ENCODE results near the gene EPB41L2.

Gene EPB41L2

GRCh38 chr6:131063028-131063763, at the start of gene EPB41L2:
Gene EPB41L2 (minus strand): TSS chr6:131063245. CDS start chr6:130956485, 106,760 bp downstream.
- no peak within 1 kb of the TSS for H3K9ac ChIP-seq (ENCODE audit: low read length)
- no peaks in the 10 kb centered on the region for H3K9me3 ChIP-seq (ENCODE audit: insufficient read depth, low read length)
- H3K4me2 ChIP-seq (ENCODE audit: low read length), result no peak within 1 kb of the TSS
- H3K27me3 ChIP-seq (ENCODE audit: low read depth, low read length), result no peaks in the 10 kb centered on the region
- H3K79me2 ChIP-seq (ENCODE audit: low read length), result no peaks in the 10 kb centered on the region
- TF ChIP-seq CTCF (IDR thresholded peaks at IDR 0.05; ENCODE audit: low read depth, low read length) (no peak), EZH2phosphoT487 (IDR thresholded peaks at IDR 0.05; ENCODE audit: low read depth) (no peak)
- H3K36me3 ChIP-seq (replicated peaks; ENCODE audit: low read depth, low read length), result no peaks in the 10 kb centered on the region
- H3K4me1 ChIP-seq (ENCODE audit: low read length), result no peaks in the 10 kb centered on the region
- no peak within 1 kb of the TSS for H3K27ac ChIP-seq (ENCODE audit: low read length)
- H3K4me3 ChIP-seq (ENCODE audit: low read length), result no peak within 1 kb of the TSS
- no peaks in the 10 kb centered on the region for H4K20me1 ChIP-seq (ENCODE audit: insufficient read depth, low read length)
- H2AFZ ChIP-seq (ENCODE audit: low read depth, low read length), result no peak within 1 kb of the TSS

- H3K36me3 ChIP-seq (replicated peaks; ENCODE audit: low read depth, low read length), result no peaks in the 10 kb centered on the region
- H3K9ac ChIP-seq (ENCODE audit: low read length), result no peak overlapping the region
- no peaks in the 10 kb centered on the region for H3K9me3 ChIP-seq (ENCODE audit: insufficient read depth, low read length)
- H3K4me1 ChIP-seq (ENCODE audit: low read length), result peaks cover 6% of the 10 kb centered on the region; the same call in 1 of the 2 replicates
- H3K27me3 ChIP-seq (ENCODE audit: low read depth, low read length), result no peaks in the 10 kb centered on the region
- no peaks in the 10 kb centered on the region for H3K79me2 ChIP-seq (ENCODE audit: low read length)
- TF ChIP-seq EZH2phosphoT487 (IDR thresholded peaks at IDR 0.05; ENCODE audit: low read depth) (no peak), CTCF (IDR thresholded peaks at IDR 0.05; ENCODE audit: low read depth, low read length) (no peak)
- no peak overlapping the region for H3K4me3 ChIP-seq (ENCODE audit: low read length)
- H3K4me2 ChIP-seq (ENCODE audit: low read length), result no peak overlapping the region
- no peaks in the 10 kb centered on the region for H4K20me1 ChIP-seq (ENCODE audit: insufficient read depth, low read length)
- H2AFZ ChIP-seq (ENCODE audit: low read depth, low read length), result no peak overlapping the region
- no peak overlapping the region for H3K27ac ChIP-seq (ENCODE audit: low read length)
These were observed 49.2 kb upstream of the EPB41L2 start for GRCh38 chr6:131112249-131112648.

- Histone ChIP-seq H3K4me3 (ENCODE audit: low read length) (no peak overlapping the region), H3K4me2 (ENCODE audit: low read length) (no peak overlapping the region), H3K4me1 (ENCODE audit: low read length) (peaks cover 6% of the 10 kb centered on the region; the same call in 1 of the 2 replicates), H3K9ac (ENCODE audit: low read length) (no peak overlapping the region), H2AFZ (ENCODE audit: low read depth, low read length) (no peak overlapping the region), H3K79me2 (ENCODE audit: low read length) (no peaks in the 10 kb centered on the region), H4K20me1 (ENCODE audit: insufficient read depth, low read length) (no peaks in the 10 kb centered on the region), H3K27ac (ENCODE audit: low read length) (no peak overlapping the region), H3K27me3 (ENCODE audit: low read depth, low read length) (no peaks in the 10 kb centered on the region), H3K9me3 (ENCODE audit: insufficient read depth, low read length) (no peaks in the 10 kb centered on the region), H3K36me3 (replicated peaks; ENCODE audit: low read depth, low read length) (no peaks in the 10 kb centered on the region)
- TF ChIP-seq CTCF (IDR thresholded peaks at IDR 0.05; ENCODE audit: low read depth, low read length), result no peak
- TF ChIP-seq EZH2phosphoT487 (IDR thresholded peaks at IDR 0.05; ENCODE audit: low read depth), result no peak
These were observed 44.1 kb upstream of the EPB41L2 start for GRCh38 chr6:131107151-131107550.

- Histone ChIP-seq H3K4me1 (ENCODE audit: low read length) (peaks cover 6% of the 10 kb centered on the region; the same call in 1 of the 2 replicates), H3K79me2 (ENCODE audit: low read length) (no peaks in the 10 kb centered on the region), H4K20me1 (ENCODE audit: insufficient read depth, low read length) (no peaks in the 10 kb centered on the region), H3K4me2 (ENCODE audit: low read length) (no peak overlapping the region), H3K36me3 (replicated peaks; ENCODE audit: low read depth, low read length) (no peaks in the 10 kb centered on the region), H3K9ac (ENCODE audit: low read length) (no peak overlapping the region), H3K27me3 (ENCODE audit: low read depth, low read length) (no peaks in the 10 kb centered on the region), H3K9me3 (ENCODE audit: insufficient read depth, low read length) (no peaks in the 10 kb centered on the region), H3K4me3 (ENCODE audit: low read length) (no peak overlapping the region), H3K27ac (ENCODE audit: low read length) (no peak overlapping the region), H2AFZ (ENCODE audit: low read depth, low read length) (no peak overlapping the region)
- TF ChIP-seq CTCF (IDR thresholded peaks at IDR 0.05; ENCODE audit: low read depth, low read length) (no peak), EZH2phosphoT487 (IDR thresholded peaks at IDR 0.05; ENCODE audit: low read depth) (no peak)
These were observed 40.9 kb upstream of the EPB41L2 start for GRCh38 chr6:131103901-131104300.
